DOHH2 (cell line): ENCODE results near the gene VAV1.
"Not testable (repeated sequence)": the region's sequence is repeated elsewhere in the genome, so short reads cannot be mapped to it uniquely, and the experiment has no call there.

ENCODE experiments used
- H3F3A ChIP-seq: fragments of 200-600 bp; sonication (generic), shearing (Covaris generic); 2 replicates; pipeline ENCODE4 v1.6.0; 2016; ENCODE audit warnings: antibody characterized with exemption, mild to moderate bottlenecking; ENCODE audit not compliant: control insufficient read depth, insufficient read depth
- H3K27ac ChIP-seq: fragments of 200-600 bp; sonication (generic); 2 replicates; pipeline ENCODE4 v1.5.1; 2014; ENCODE audit warnings: low read depth, mild to moderate bottlenecking, low read length, moderate library complexity
- H3K27me3 ChIP-seq: fragments of 200-600 bp; sonication (generic); 2 replicates; pipeline ENCODE4 v1.6.1; 2014; ENCODE audit warnings: mild to moderate bottlenecking, low read length, mixed read lengths; ENCODE audit not compliant: control insufficient read depth
- H3K36me3 ChIP-seq: fragments of 200-600 bp; sonication (generic); 2 replicates; pipeline ENCODE4 v1.6.1; 2014; ENCODE audit warnings: mild to moderate bottlenecking, low read length, moderate library complexity, mixed read lengths; ENCODE audit not compliant: control insufficient read depth
- H3K4me1 ChIP-seq: fragments of 200-600 bp; sonication (generic); 2 replicates; pipeline ENCODE4 v1.6.1; 2014; ENCODE audit warnings: mild to moderate bottlenecking, low read length, mixed read lengths; ENCODE audit not compliant: control insufficient read depth
- H3K4me2 ChIP-seq: fragments of 200-600 bp; sonication (generic); 2 replicates; pipeline ENCODE4 v1.6.0; 2014; ENCODE audit warnings: mild to moderate bottlenecking, low read length, moderate library complexity
- H3K4me3 ChIP-seq: fragments of 200-600 bp; sonication (generic); 2 replicates; pipeline ENCODE4 v1.5.1; 2014; ENCODE audit warnings: mild to moderate bottlenecking, low read length, mixed read lengths
- H3K79me2 ChIP-seq: fragments of 200-600 bp; sonication (generic); 2 replicates; pipeline ENCODE4 v1.6.1; 2014; ENCODE audit warnings: mild to moderate bottlenecking, low read length, mixed read lengths; ENCODE audit not compliant: control insufficient read depth
- H3K9me2 ChIP-seq: fragments of 200-600 bp; sonication (generic); replicated peaks from 2 replicates; pipeline ENCODE4 v1.6.1; 2014; ENCODE audit warnings: mild to moderate bottlenecking, low read length, mixed read lengths; ENCODE audit not compliant: control insufficient read depth
- H3K9me3 ChIP-seq: fragments of 200-600 bp; sonication (generic); 2 replicates; pipeline ENCODE4 v1.6.1; 2014; ENCODE audit warnings: antibody characterized with exemption, low read length, mixed read lengths; ENCODE audit not compliant: control insufficient read depth, insufficient read depth
- H4K20me1 ChIP-seq: fragments of 200-600 bp; sonication (generic); 2 replicates; pipeline ENCODE4 v1.6.0; 2014; ENCODE audit warnings: low read depth, mild to moderate bottlenecking, antibody characterized with exemption, low read length, moderate library complexity; ENCODE audit not compliant: control insufficient read depth, insufficient read depth
- EZH2phosphoT487 ChIP-seq: fragments of 200-600 bp; sonication (generic); IDR thresholded peaks from 2 replicates; pipeline ENCODE4 v1.6.1; 2017; ENCODE audit warnings: borderline replicate concordance, mild to moderate bottlenecking, antibody characterized with exemption, low read length, moderate library complexity, mixed read lengths
- TF ChIP-seq, protein P1 (sequence below): fragments of 200-600 bp; sonication (generic); IDR thresholded peaks from one replicate; pipeline ENCODE4 v1.5.1; 2014; ENCODE audit warnings: antibody characterized with exemption, mild to moderate bottlenecking, low read depth, low read length; ENCODE audit not compliant: poor library complexity, severe bottlenecking

VAV1 gene

DNA sequence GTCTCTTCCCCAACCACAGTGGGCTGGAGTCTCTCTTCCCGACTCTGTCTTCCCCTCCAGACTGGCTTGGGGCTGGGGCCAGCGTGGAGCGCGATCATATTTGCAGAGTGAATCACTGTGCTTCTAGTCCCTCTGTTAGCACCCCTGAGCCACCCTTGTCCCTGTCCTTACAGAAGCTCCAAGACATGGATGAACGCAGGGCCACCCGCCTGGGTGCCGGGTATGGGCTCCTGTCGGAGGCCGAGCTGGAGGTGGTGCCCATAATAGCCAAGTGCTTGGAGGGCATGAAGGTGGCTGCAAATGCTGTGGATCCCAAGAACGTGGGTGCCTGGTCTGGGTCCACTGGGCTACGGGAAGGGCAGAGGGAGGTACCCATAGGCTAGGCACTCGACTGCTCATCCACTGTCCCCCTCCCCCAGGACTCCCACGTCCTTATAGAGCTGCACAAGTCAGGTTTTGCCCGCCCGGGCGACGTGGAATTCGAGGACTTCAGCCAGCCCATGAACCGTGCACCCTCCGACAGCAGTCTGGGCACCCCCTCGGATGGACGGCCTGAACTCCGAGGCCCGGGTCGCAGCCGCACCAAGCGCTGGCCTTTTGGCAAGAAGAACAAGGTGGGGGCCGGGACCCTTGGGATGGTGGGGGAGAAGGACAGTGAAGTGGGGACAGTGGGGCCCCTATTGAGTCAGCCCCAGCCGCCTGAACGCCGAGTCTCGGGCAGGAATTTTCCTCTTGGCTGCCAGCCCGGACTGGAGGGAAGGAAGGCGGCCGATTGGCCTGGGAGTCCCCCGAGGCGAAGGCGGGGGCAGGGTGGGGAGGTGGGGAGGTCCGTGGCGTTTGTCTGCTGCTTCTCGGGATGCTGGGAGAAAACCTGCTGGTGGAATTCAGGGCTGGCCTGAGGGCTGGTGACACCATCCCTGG lies 27.9 kb upstream of the VAV1 start:
- Histone ChIP-seq H3F3A (peaks cover 12% of the 10 kb centered on the region), H3K9me2 (no peaks in the 10 kb centered on the region), H3K4me1 (peaks cover 21% of the 10 kb centered on the region), H3K4me2 (no peak overlapping the region), H3K36me3 (peaks cover 9% of the 10 kb centered on the region; the same call in 1 of the 2 replicates), H3K4me3 (no peak overlapping the region), H3K79me2 (no peaks in the 10 kb centered on the region), H4K20me1 (0 out of 2 replicates have a peak, but pooled peaks cover 3% of the 10 kb centered on the region), H3K27ac (no peak overlapping the region), H3K9me3 (no peaks in the 10 kb centered on the region), H3K27me3 (no peaks in the 10 kb centered on the region)
- TF ChIP-seq, protein P1, sequence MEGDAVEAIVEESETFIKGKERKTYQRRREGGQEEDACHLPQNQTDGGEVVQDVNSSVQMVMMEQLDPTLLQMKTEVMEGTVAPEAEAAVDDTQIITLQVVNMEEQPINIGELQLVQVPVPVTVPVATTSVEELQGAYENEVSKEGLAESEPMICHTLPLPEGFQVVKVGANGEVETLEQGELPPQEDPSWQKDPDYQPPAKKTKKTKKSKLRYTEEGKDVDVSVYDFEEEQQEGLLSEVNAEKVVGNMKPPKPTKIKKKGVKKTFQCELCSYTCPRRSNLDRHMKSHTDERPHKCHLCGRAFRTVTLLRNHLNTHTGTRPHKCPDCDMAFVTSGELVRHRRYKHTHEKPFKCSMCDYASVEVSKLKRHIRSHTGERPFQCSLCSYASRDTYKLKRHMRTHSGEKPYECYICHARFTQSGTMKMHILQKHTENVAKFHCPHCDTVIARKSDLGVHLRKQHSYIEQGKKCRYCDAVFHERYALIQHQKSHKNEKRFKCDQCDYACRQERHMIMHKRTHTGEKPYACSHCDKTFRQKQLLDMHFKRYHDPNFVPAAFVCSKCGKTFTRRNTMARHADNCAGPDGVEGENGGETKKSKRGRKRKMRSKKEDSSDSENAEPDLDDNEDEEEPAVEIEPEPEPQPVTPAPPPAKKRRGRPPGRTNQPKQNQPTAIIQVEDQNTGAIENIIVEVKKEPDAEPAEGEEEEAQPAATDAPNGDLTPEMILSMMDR, result no peak
- no peak for TF ChIP-seq EZH2phosphoT487

DNA sequence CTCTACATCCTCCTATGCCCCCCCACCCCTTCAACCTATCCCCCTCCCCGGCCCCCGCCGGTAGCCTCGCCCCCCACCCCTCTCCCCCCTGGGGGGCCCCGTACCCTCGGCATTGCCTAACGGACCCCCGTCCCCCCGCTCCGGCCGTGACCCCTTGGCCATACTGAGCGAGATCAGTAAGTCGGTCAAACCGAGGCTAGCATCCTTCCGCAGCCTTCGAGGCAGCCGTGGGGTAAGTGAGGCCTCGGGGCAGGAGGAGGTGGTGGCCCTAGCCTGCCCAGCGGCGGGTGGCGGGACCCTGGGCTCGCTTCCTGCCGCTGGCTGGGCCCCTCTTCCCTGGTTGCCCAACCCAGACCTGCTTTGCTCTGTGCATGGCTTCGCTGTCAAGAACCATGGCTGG lies 26.5 kb upstream of the VAV1 start:
- no peaks in the 10 kb centered on the region for H3K9me3 ChIP-seq
- H4K20me1 ChIP-seq, result 0 out of 2 replicates have a peak, but pooled peaks cover 3% of the 10 kb centered on the region
- no peak for TF ChIP-seq EZH2phosphoT487
- TF ChIP-seq, protein P1, result no peak
- peaks cover 8% of the 10 kb centered on the region for H3K4me1 ChIP-seq
- H3K4me2 ChIP-seq, result no peak overlapping the region
- H3K4me3 ChIP-seq, result no peak overlapping the region
- no peak overlapping the region for H3K27ac ChIP-seq
- H3K36me3 ChIP-seq, result peaks cover 9% of the 10 kb centered on the region; the same call in 1 of the 2 replicates
- H3F3A ChIP-seq, result peaks cover 8% of the 10 kb centered on the region
- H3K79me2 ChIP-seq, result no peaks in the 10 kb centered on the region
- H3K9me2 ChIP-seq, result no peaks in the 10 kb centered on the region
- H3K27me3 ChIP-seq, result no peaks in the 10 kb centered on the region

DNA sequence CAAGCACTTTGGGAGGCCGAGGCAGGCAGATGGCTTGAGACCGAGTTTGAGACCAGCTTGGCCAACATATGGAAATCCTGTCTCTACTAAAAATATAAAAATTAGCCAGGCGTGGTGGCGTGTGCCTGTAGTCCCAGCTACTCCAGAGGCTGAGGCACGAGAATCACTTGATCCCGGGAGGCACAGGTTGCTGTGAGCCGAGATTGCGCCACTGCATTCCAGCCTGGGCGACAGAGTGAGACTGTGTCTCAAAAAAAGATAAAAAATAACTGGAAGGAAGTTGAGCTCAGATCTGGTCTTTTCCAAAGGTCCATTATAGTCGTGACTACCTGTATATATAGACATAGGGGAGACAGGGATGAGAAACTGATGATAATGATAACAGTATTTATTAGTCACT lies 24.0 kb upstream of the VAV1 start:
- not testable (repeated sequence) for H3F3A ChIP-seq, H3K4me1 ChIP-seq, H3K4me2 ChIP-seq, H3K27me3 ChIP-seq, H3K9me2 ChIP-seq, H3K9me3 ChIP-seq, H3K27ac ChIP-seq, H4K20me1 ChIP-seq, H3K4me3 ChIP-seq, H3K79me2 ChIP-seq
- peaks cover 14% of the 10 kb centered on the region for H3K36me3 ChIP-seq

DNA sequence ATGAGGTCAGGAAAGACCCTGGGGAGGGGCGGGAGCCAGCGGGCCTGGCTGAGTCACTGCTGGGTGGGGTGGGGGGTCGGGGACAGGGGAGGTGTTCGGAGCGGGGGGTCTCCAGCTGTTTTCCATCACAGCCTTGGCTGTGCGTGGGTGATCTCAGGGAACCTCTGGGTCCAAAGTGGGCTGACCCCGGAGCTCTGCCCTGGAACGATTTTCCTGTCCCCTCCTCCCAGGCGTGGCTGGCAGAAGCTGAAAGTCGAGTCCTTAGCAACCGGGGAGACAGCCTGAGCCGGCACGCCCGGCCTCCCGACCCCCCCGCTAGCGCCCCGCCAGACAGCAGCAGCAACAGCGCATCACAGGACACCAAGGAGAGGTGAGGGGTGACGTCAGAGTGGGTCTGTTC lies 22.4 kb upstream of the VAV1 start:
- Histone ChIP-seq H3K4me3 (no peak overlapping the region), H4K20me1 (no peaks in the 10 kb centered on the region), H3K4me1 (peaks cover 13% of the 10 kb centered on the region), H3K27me3 (no peaks in the 10 kb centered on the region), H3K27ac (no peak overlapping the region), H3K4me2 (no peak overlapping the region), H3K36me3 (peaks cover 14% of the 10 kb centered on the region), H3F3A (0 out of 2 replicates have a peak, but pooled peaks cover 2% of the 10 kb centered on the region), H3K9me2 (no peaks in the 10 kb centered on the region), H3K79me2 (no peaks in the 10 kb centered on the region), H3K9me3 (no peaks in the 10 kb centered on the region)
- TF ChIP-seq, protein P1, result no peak
- no peak for TF ChIP-seq EZH2phosphoT487
